ENCODE measurements around the gene GDF3.
"Not testable (repeated sequence)": the region's sequence is repeated elsewhere in the genome, so short reads cannot be mapped to it uniquely, and the experiment has no call there.

Gene GDF3

GRCh38 chr12:7693793-7694192, 1.8 kb downstream of the GDF3 start:
- Mint-ChIP-seq H3K4me1 (peaks cover 2% of the 10 kb centered on the region), H3K27ac (no peak overlapping the region), H3K27me3 (peaks cover 11% of the 10 kb centered on the region), H3K36me3 (no peaks in the 10 kb centered on the region), H3K9me3 (no peaks in the 10 kb centered on the region), H3K4me3 (no peak overlapping the region)
- CTCF ChIA-PET, result interaction anchor here (0.5 kb wide), 1 partner anchor 108 kb away, joined by 3 read pairs; no protein-coding TSS in a partner anchor
- DNase-seq, result no peak

- Mint-ChIP-seq H3K27me3 (peaks cover 7% of the 10 kb centered on the region), H3K4me3 (no peak overlapping the region), H3K27ac (no peak overlapping the region), H3K4me1 (peaks cover 4% of the 10 kb centered on the region), H3K9me3 (no peaks in the 10 kb centered on the region), H3K36me3 (no peaks in the 10 kb centered on the region)
- CTCF ChIA-PET, result no interaction called here
- no peak for DNase-seq
Observed at GRCh38 chr12:7681535-7681934, 14.0 kb downstream of the GDF3 start.

- Mint-ChIP-seq H3K36me3 (no peaks in the 10 kb centered on the region), H3K27ac (no peak overlapping the region), H3K4me1 (peaks cover 4% of the 10 kb centered on the region), H3K9me3 (no peaks in the 10 kb centered on the region), H3K4me3 (no peak overlapping the region), H3K27me3 (peaks cover 11% of the 10 kb centered on the region)
- CTCF ChIA-PET, result no interaction called here
- DNase-seq, result no peak
Observed at GRCh38 chr12:7679251-7680045, 16.1 kb downstream of the GDF3 start.

- Mint-ChIP-seq H3K27ac (no peak overlapping the region), H3K4me3 (no peak overlapping the region), H3K36me3 (no peaks in the 10 kb centered on the region), H3K4me1 (peaks cover 4% of the 10 kb centered on the region), H3K27me3 (peaks cover 11% of the 10 kb centered on the region), H3K9me3 (no peaks in the 10 kb centered on the region)
- no peak for DNase-seq
- CTCF ChIA-PET, result no interaction called here
Observed at GRCh38 chr12:7678744-7679143, 16.8 kb downstream of the GDF3 start.

- H3K27ac Mint-ChIP-seq, H3K36me3 Mint-ChIP-seq, H3K4me1 Mint-ChIP-seq, H3K9me3 Mint-ChIP-seq, DNase-seq, H3K4me3 Mint-ChIP-seq: not testable (repeated sequence)
- CTCF ChIA-PET, result interaction anchor here (4.0 kb wide), 1 partner anchor 129 kb away, joined by 21 read pairs; no protein-coding TSS in a partner anchor
- H3K27me3 Mint-ChIP-seq, result peaks cover 11% of the 10 kb centered on the region
Observed at GRCh38 chr12:7677432-7677888, 18.1 kb downstream of the GDF3 start.

GRCh38 chr12:7675455-7675854, 20.1 kb downstream of the GDF3 start:
- H3K36me3 Mint-ChIP-seq, H3K4me3 Mint-ChIP-seq, H3K4me1 Mint-ChIP-seq, DNase-seq, H3K27ac Mint-ChIP-seq, H3K9me3 Mint-ChIP-seq: not testable (repeated sequence)
- CTCF ChIA-PET, result interaction anchor here (0.6 to 4.0 kb wide), 2 partner anchors 131 to 560 kb away, joined by 3 to 21 read pairs; no protein-coding TSS in a partner anchor
- peaks cover 11% of the 10 kb centered on the region for H3K27me3 Mint-ChIP-seq

- no peaks in the 10 kb centered on the region for H3K9me3 Mint-ChIP-seq
- H3K4me3 Mint-ChIP-seq, result no peak overlapping the region
- H3K4me1 Mint-ChIP-seq, result no peaks in the 10 kb centered on the region
- H3K36me3 Mint-ChIP-seq, result no peaks in the 10 kb centered on the region
- CTCF ChIA-PET, result interaction anchor here (1.1 kb wide), 1 partner anchor 139 kb away, joined by 3 read pairs; no protein-coding TSS in a partner anchor
- H3K27me3 Mint-ChIP-seq, result no peaks in the 10 kb centered on the region
- no peak overlapping the region for H3K27ac Mint-ChIP-seq
- no peak for DNase-seq
Observed at GRCh38 chr12:7668171-7668570, 27.4 kb downstream of the GDF3 start.

- CTCF ChIA-PET, result interaction anchor here (1.0 kb wide), 1 partner anchor 24 kb away, joined by 3 read pairs; no protein-coding TSS in a partner anchor
- Mint-ChIP-seq H3K27ac (no peak overlapping the region), H3K9me3 (no peaks in the 10 kb centered on the region), H3K27me3 (no peaks in the 10 kb centered on the region), H3K4me1 (no peaks in the 10 kb centered on the region), H3K4me3 (no peak overlapping the region), H3K36me3 (no peaks in the 10 kb centered on the region)
- DNase-seq, result no peak
Observed at GRCh38 chr12:7667125-7667524, 28.4 kb downstream of the GDF3 start.

GRCh38 chr12:7666595-7666994, 29.0 kb downstream of the GDF3 start:
- H3K27me3 Mint-ChIP-seq, result no peaks in the 10 kb centered on the region
- H3K4me1 Mint-ChIP-seq, result no peaks in the 10 kb centered on the region
- CTCF ChIA-PET, result interaction anchor here (1.0 kb wide), 2 partner anchors 24 to 123 kb away, joined by 3 read pairs; no protein-coding TSS in a partner anchor
- no peak for DNase-seq
- no peaks in the 10 kb centered on the region for H3K9me3 Mint-ChIP-seq
- H3K36me3 Mint-ChIP-seq, result no peaks in the 10 kb centered on the region
- no peak overlapping the region for H3K27ac Mint-ChIP-seq
- H3K4me3 Mint-ChIP-seq, result no peak overlapping the region

- Mint-ChIP-seq H3K4me3 (no peak overlapping the region), H3K36me3 (no peaks in the 10 kb centered on the region), H3K27ac (no peak overlapping the region), H3K27me3 (no peaks in the 10 kb centered on the region), H3K4me1 (no peaks in the 10 kb centered on the region), H3K9me3 (no peaks in the 10 kb centered on the region)
- CTCF ChIA-PET, result no interaction called here
- no peak for DNase-seq
Observed at GRCh38 chr12:7661741-7662140, 33.8 kb downstream of the GDF3 start.

- CTCF ChIA-PET, result interaction anchor here (0.7 kb wide), 1 partner anchor 152 kb away, joined by 3 read pairs; no protein-coding TSS in a partner anchor
- no peak for DNase-seq
- H3K4me3 Mint-ChIP-seq, result no peak overlapping the region
Observed at GRCh38 chr12:7656121-7656520, 39.5 kb downstream of the GDF3 start.

GRCh38 chr12:7650091-7650490, 45.5 kb downstream of the GDF3 start:
- no peaks in the 10 kb centered on the region for H3K4me1 Mint-ChIP-seq
- H3K27me3 Mint-ChIP-seq, result no peaks in the 10 kb centered on the region
- H3K4me3 Mint-ChIP-seq, result no peak overlapping the region
- H3K27ac Mint-ChIP-seq, result no peak overlapping the region
- H3K36me3 Mint-ChIP-seq, result no peaks in the 10 kb centered on the region
- H3K9me3 Mint-ChIP-seq, result no peaks in the 10 kb centered on the region
- DNase-seq, result no peak
- CTCF ChIA-PET, result interaction anchor here (1.1 to 1.5 kb wide), 2 partner anchors 8 to 13 kb away, joined by 3 to 7 read pairs; no protein-coding TSS in a partner anchor

More at GRCh38 chr12:7656121-7656520, 39.5 kb downstream of the GDF3 start:
- Mint-ChIP-seq H3K4me1 (no peaks in the 10 kb centered on the region), H3K36me3 (no peaks in the 10 kb centered on the region), H3K27me3 (no peaks in the 10 kb centered on the region), H3K27ac (no peak overlapping the region), H3K9me3 (no peaks in the 10 kb centered on the region)

GRCh38 chr12:7647071-7647470, 48.5 kb downstream of the GDF3 start:
- no peak overlapping the region for H3K4me3 Mint-ChIP-seq
- no peaks in the 10 kb centered on the region for H3K9me3 Mint-ChIP-seq
- no peak overlapping the region for H3K27ac Mint-ChIP-seq
- CTCF ChIA-PET, result interaction anchor here (0.7 to 1.0 kb wide), 4 partner anchors 8 to 187 kb away, joined by 3 read pairs; no protein-coding TSS in a partner anchor
- H3K27me3 Mint-ChIP-seq, result no peaks in the 10 kb centered on the region
- peaks cover 4% of the 10 kb centered on the region for H3K4me1 Mint-ChIP-seq
- no peaks in the 10 kb centered on the region for H3K36me3 Mint-ChIP-seq
- no peak for DNase-seq

- Mint-ChIP-seq H3K4me1 (peaks cover 7% of the 10 kb centered on the region), H3K4me3 (no peak overlapping the region), H3K27me3 (no peaks in the 10 kb centered on the region), H3K36me3 (no peaks in the 10 kb centered on the region), H3K9me3 (no peaks in the 10 kb centered on the region), H3K27ac (no peak overlapping the region)
- DNase-seq, result no peak
- CTCF ChIA-PET, result no interaction called here
Observed at GRCh38 chr12:7646178-7646475, 49.4 kb downstream of the GDF3 start.

All from activated naive CD4-positive, alpha-beta T cell treated with anti-CD3 and anti-CD28 coated beads, Interleukin-2, amount 10 ng/mL, durations not matched to agents 7 days and 5 days (primary cell).